GM19397 (cell line): Measurements from ENCODE around the gene NHLRC2.

Source experiments
- ATAC-seq: cut with Tn5 transposase; IDR thresholded peaks from one replicate; pipeline ENCODE4 v1.9.1; 2021; ENCODE audit warnings: mild to moderate bottlenecking, moderate library complexity; ENCODE audit not compliant: unreplicated experiment

The NHLRC2 gene

GRCh38 chr10:113907166-113907565 lies 52.7 kb downstream of the NHLRC2 start:
- no peak for ATAC-seq

- ATAC-seq = no peak
Measured at GRCh38 chr10:113908236-113908635, 53.8 kb downstream of the NHLRC2 start.

- ATAC-seq = no peak
Measured at GRCh38 chr10:113911113-113911512, 56.7 kb downstream of the NHLRC2 start.

GRCh38 chr10:113911839-113912238 lies 57.4 kb downstream of the NHLRC2 start:
- no peak for ATAC-seq

GRCh38 chr10:113912582-113912981 lies 58.1 kb downstream of the NHLRC2 start:
- ATAC-seq = no peak

GRCh38 chr10:113914956-113915355 lies 60.5 kb downstream of the NHLRC2 start:
- ATAC-seq = no peak

GRCh38 chr10:113915540-113915939 lies 61.1 kb downstream of the NHLRC2 start:
- no peak for ATAC-seq

- ATAC-seq = no peak
Measured at GRCh38 chr10:113916053-113916452, 61.6 kb downstream of the NHLRC2 start.

GRCh38 chr10:113917636-113918035 lies 63.2 kb downstream of the NHLRC2 start:
- no peak for ATAC-seq

GRCh38 chr10:113920114-113920513 lies 65.7 kb downstream of the NHLRC2 start:
- no peak for ATAC-seq

GRCh38 chr10:113920875-113921274 lies 66.4 kb downstream of the NHLRC2 start:
- ATAC-seq = no peak

GRCh38 chr10:113921561-113922370 lies 67.3 kb downstream of the NHLRC2 start:
- ATAC-seq = no peak

- ATAC-seq = no peak
Measured at GRCh38 chr10:113922787-113923570, 68.5 kb downstream of the NHLRC2 start.

- no peak for ATAC-seq
Measured at GRCh38 chr10:113924186-113924585, 69.7 kb downstream of the NHLRC2 start.

- no peak for ATAC-seq
Measured at GRCh38 chr10:113924664-113925063, 70.2 kb downstream of the NHLRC2 start.

GRCh38 chr10:113927440-113927839 lies 73.0 kb downstream of the NHLRC2 start:
- no peak for ATAC-seq

GRCh38 chr10:113928830-113929229 lies 74.4 kb downstream of the NHLRC2 start:
- no peak for ATAC-seq

GRCh38 chr10:113929522-113929921 lies 75.1 kb downstream of the NHLRC2 start:
- no peak for ATAC-seq

GRCh38 chr10:113930482-113931057 lies 76.1 kb downstream of the NHLRC2 start:
- ATAC-seq = no peak

GRCh38 chr10:113932854-113933253 lies 78.4 kb downstream of the NHLRC2 start:
- no peak for ATAC-seq

GRCh38 chr10:113933894-113934532 lies 79.6 kb downstream of the NHLRC2 start:
- ATAC-seq = no peak
